NK-92 (cell line): ENCODE data around the gene SNRPA1.
A peak's percentile ranks its signal among the peaks of the same experiment; 100 is the strongest.
"Not testable (repeated sequence)": the region's sequence is repeated elsewhere in the genome, so short reads cannot be mapped to it uniquely, and the experiment has no call there.

Experiments
- DNase-seq: peaks from one replicate; lab custom pipeline; 2025; ENCODE audit not compliant: unreplicated experiment; lab: John Stamatoyannopoulos, UW

SNRPA1 gene

GRCh38 chr15:101294731-101295606, at the start of gene SNRPA1:
SNRPA1 (minus strand) TSS chr15:101295248; CDS start chr15:101295178, 70 bp downstream.
- DNase-seq, result peak; percentile 79

- DNase-seq, result no peak
Observed at GRCh38 chr15:101342056-101342455, 47.0 kb upstream of the SNRPA1 start.

- DNase-seq, result no peak
Observed at GRCh38 chr15:101338502-101339057, 43.5 kb upstream of the SNRPA1 start.

- DNase-seq, result no peak
Observed at GRCh38 chr15:101337976-101338375, 42.9 kb upstream of the SNRPA1 start.

- not testable (repeated sequence) for DNase-seq
Observed at GRCh38 chr15:101333907-101334789, 39.1 kb upstream of the SNRPA1 start.

GRCh38 chr15:101332061-101332467, 37.0 kb upstream of the SNRPA1 start:
- DNase-seq, result no peak

GRCh38 chr15:101329867-101330380, 34.9 kb upstream of the SNRPA1 start:
- DNase-seq, result no peak

DNA sequence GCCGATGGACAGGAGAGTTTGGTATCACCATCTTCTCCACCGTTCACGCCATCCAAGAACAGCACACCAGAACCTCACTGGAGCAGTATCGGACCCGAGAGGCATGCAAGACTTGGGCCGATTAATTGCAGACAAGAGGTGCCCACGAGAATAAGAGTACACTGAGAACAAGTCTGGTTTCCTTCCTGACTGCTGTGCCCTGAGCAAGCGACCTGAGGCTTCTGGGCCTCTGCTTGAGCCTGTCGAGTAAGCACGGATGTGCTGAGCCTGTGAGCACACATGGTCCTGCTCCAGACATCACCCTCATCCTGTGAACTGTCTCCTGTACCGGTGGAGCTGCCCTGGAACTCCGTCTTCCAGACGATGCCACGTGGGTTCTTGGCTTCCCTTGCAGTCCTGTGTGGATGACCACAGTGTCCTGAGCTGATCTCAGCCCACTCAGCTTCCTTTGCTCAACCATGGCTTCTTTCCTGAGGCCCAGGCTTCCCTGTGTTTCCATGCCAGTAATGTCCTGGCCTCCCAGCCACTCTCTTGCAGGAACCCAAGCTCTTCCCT, 34.3 kb upstream of the SNRPA1 start:
- no peak for DNase-seq

DNA sequence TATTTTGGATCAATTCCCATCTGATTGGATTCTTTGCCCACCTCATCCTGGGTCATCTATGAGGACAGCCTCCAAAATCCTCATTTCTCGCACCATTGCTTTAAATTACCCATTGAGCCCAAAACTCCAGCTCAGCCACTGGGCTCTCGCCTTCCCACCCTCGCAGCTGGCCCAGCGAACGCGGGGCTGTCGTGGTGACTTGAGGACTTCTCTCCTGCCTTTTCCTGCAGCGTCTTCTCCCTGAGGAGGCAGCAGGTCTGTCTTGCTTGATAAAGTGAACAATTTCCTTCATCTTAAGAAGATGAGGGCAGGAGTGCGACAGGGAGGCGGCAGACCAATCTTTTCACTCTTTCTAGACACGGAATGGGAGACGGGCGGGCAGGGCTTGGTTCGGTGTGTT, 33.0 kb upstream of the SNRPA1 start:
- DNase-seq, result no peak

DNA sequence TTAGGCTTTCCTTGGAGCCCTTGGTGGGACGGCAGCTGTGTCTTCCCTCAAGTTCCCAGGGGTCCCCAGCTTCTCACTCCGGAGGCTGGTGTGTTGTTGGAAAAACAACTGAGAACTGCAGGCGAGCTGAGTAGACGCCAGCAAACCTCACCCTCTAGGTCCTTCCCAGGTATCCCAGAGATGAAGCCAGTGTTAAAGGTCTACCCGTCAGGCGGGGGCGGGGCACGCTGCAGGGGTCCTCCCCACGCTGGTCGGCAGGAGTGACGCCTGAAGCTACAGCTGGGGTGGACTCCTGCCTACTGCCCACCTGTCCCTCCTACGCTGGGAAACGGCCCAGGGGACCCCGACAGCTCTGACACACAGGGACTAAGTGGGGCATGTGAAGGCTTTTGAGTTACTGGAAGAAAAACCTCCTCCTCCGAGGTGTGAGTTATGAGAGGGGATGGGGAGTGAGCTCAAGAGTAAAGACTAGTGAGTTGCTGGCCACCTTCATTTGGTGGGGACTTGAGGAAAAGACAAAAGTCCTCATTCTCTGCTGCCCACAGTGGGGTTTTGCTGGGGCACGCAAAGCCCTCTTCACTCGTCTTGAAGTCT, 32.2 kb upstream of the SNRPA1 start:
- DNase-seq, result no peak

GRCh38 chr15:101326462-101327146, 31.6 kb upstream of the SNRPA1 start:
- DNase-seq, result no peak

- no peak for DNase-seq
Observed at GRCh38 chr15:101326026-101326315, 30.9 kb upstream of the SNRPA1 start.

DNA sequence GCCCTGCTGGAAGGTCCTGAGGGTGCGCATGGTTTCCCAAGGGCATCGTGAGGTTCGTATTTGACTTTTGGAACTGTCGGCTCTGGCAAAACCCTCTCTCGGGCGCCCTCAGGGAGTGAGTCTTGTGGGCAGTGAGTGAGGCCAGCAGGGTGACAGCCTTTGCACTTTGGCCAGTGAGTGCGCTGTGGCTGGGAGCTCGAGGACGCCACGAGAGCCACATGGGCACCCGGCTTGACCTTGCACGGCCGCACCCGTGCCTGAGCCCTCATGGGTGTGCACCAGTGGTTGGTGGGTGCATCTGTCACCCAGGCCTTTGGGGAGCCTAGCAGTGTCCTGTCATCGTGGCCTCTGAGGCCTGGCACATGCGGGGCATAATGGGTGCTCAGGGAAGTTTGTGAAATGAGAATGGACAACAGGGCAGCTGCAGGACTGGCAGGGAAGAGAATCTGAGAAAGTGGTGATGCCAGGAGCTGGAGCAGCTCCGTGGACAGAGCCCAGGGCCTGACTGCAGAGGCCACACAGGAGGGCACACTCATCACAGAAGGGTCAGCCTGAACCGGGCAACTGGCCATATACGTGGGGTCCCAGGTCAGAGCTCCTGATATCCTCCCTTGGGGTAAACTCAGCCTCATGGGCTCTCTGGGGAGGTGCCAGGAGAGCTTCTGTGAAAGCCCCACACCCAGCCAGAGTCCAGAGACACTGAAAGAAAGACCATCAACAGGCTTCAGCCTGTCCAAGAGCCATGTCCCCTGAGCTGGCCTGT, 30.4 kb upstream of the SNRPA1 start:
- no peak for DNase-seq

DNA sequence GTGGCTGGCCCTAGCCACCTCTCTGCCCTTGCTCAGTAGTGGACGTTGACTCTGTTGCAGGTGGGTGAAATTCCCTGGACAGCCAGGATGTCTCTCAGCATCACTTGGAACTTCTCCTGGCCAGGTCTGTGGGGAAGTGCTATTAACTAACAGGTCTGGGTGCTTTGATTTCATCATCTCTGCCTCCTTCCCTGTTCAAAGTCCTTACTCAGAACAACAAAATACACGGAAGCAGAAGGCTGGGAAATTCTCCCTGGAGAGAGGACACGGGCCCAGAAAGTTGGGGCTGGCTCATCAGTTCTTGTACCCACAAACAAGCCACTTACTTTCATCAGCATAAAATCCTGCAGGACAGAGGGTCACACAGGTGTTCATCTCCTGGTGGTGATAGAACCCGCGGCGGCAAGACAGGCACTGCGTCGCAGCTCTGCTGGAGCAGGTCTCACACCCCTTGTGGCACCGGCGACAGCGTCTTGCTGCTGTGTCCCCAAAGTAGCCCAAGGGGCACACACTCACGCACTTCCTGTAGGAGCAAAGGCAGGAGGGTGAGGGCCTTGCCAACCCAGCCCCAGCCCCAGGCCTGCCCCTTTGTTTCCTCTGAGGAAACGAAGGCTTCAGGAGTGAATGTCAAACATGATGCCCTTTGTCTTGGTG, 29.6 kb upstream of the SNRPA1 start:
- no peak for DNase-seq

- no peak for DNase-seq
Observed at GRCh38 chr15:101323793-101324523, 28.9 kb upstream of the SNRPA1 start.

GRCh38 chr15:101322854-101323477, 27.9 kb upstream of the SNRPA1 start:
- DNase-seq, result no peak

- no peak for DNase-seq
Observed at GRCh38 chr15:101322016-101322695, 27.1 kb upstream of the SNRPA1 start.
